GM23248 (cell line): ENCODE measurements around the gene ZBTB17. TPM values are rescaled to one million over a fixed set of nuclear protein-coding genes. Genes with fewer than 3 reads are reported as not detected.

Experiments used
- DNase-seq: peaks from one replicate; pipeline ENCODE4 v3.0.0-alpha.2; 2015
- H2AFZ ChIP-seq: fragments of 200-600 bp; sonication (generic); 2 replicates; pipeline ENCODE4 v1.6.1; 2016; ENCODE audit warnings: antibody characterized with exemption
- H3F3A ChIP-seq: fragments of 200-600 bp; sonication (generic); 2 replicates; pipeline ENCODE4 v1.6.1; 2016; ENCODE audit warnings: mild to moderate bottlenecking, antibody characterized with exemption, mixed run types; ENCODE audit not compliant: insufficient read depth
- H3K27ac ChIP-seq: fragments of 200-600 bp; sonication (generic); 2 replicates; pipeline ENCODE4 v1.5.1; 2016; ENCODE audit warnings: mild to moderate bottlenecking
- H3K27me3 ChIP-seq: fragments of 200-600 bp; sonication (generic); replicated peaks from 2 replicates; pipeline ENCODE4 v1.6.1; 2016; ENCODE audit warnings: mild to moderate bottlenecking; ENCODE audit not compliant: insufficient read depth
- H3K36me3 ChIP-seq: fragments of 200-600 bp; sonication (generic); 2 replicates; pipeline ENCODE4 v1.6.1; 2016; ENCODE audit warnings: low read depth, mild to moderate bottlenecking
- H3K4me1 ChIP-seq: fragments of 200-600 bp; sonication (generic); 2 replicates; pipeline ENCODE4 v1.6.1; 2016; ENCODE audit warnings: mild to moderate bottlenecking; ENCODE audit not compliant: insufficient read depth
- H3K4me2 ChIP-seq: fragments of 200-600 bp; sonication (generic); one replicate; pipeline ENCODE4 v1.6.1; 2016; ENCODE audit warnings: mild to moderate bottlenecking; ENCODE audit not compliant: unreplicated experiment
- H3K4me3 ChIP-seq: fragments of 200-600 bp; sonication (generic); 2 replicates; pipeline ENCODE4 v1.5.1; 2016; ENCODE audit warnings: mild to moderate bottlenecking
- H3K79me2 ChIP-seq: fragments of 200-600 bp; sonication (generic); 2 replicates; pipeline ENCODE4 v1.6.1; 2016; ENCODE audit warnings: mild to moderate bottlenecking; ENCODE audit not compliant: insufficient read depth
- H3K9ac ChIP-seq: fragments of 200-600 bp; sonication (generic); 2 replicates; pipeline ENCODE4 v1.6.1; 2016; ENCODE audit warnings: mild to moderate bottlenecking
- H3K9me2 ChIP-seq: fragments of 200-600 bp; sonication (generic); 2 replicates; pipeline ENCODE4 v1.6.1; 2016; ENCODE audit warnings: mixed run types, mild to moderate bottlenecking, moderate library complexity; ENCODE audit not compliant: insufficient read depth
- H3K9me3 ChIP-seq: fragments of 200-600 bp; sonication (generic); one replicate; pipeline ENCODE4 v1.6.1; 2017; ENCODE audit warnings: low read depth
- H4K20me1 ChIP-seq: fragments of 200-600 bp; sonication (generic); 2 replicates; pipeline ENCODE4 v1.6.0; 2016; ENCODE audit not compliant: insufficient read depth
- EZH2 ChIP-seq: fragments of 200-600 bp; sonication (generic); IDR thresholded peaks from 2 replicates; pipeline ENCODE4 v1.6.1; 2018; ENCODE audit warnings: antibody characterized with exemption, mild to moderate bottlenecking; ENCODE audit not compliant: insufficient read depth, poor library complexity, severe bottlenecking
- EZH2phosphoT487 ChIP-seq: fragments of 200-600 bp; sonication (generic); IDR thresholded peaks from 2 replicates; pipeline ENCODE4 v1.6.1; 2018; ENCODE audit warnings: antibody characterized with exemption, moderate library complexity, mild to moderate bottlenecking, low read depth; ENCODE audit not compliant: insufficient read depth
- WGBS, 2 experiments: methylation state at CpG; one replicate each; pipeline ENCODE4 v1.1.6; 2015 to 2017; ENCODE audit warnings: low lambda C conversion rate in 2 of 2, low coverage in 1 of 2; ENCODE audit errors: missing lambda C conversion rate in 2 of 2; 5-methylcytosine and 5-hydroxymethylcytosine counted together
- in situ Hi-C: fragments of 300-500 bp; cut with MboI; formaldehyde crosslinking; loops from 2 replicates; pipeline ENCODE4 v1.15.0; 2020
- polyA plus RNA-seq: library from polyadenylated mRNA; unstranded; fragments of >200 nt; fragmentation: Nextera tagmentation; extraction: Ambion mirVana; gene quantifications from 2 replicates; pipeline ENCODE4 v1.2.1, GENCODE V29; 2016
- total RNA-seq: library from RNA; depleted of rRNA; stranded (reverse); fragments of >200 nt; shearing (Covaris generic); gene quantifications from 2 replicates; pipeline ENCODE4 v1.2.3, GENCODE V29; 2014

ZBTB17 gene
- total and polyA plus RNA-seq, 2 experiments from 2014 or later, result 20.5 to 33.2 TPM

DNA sequence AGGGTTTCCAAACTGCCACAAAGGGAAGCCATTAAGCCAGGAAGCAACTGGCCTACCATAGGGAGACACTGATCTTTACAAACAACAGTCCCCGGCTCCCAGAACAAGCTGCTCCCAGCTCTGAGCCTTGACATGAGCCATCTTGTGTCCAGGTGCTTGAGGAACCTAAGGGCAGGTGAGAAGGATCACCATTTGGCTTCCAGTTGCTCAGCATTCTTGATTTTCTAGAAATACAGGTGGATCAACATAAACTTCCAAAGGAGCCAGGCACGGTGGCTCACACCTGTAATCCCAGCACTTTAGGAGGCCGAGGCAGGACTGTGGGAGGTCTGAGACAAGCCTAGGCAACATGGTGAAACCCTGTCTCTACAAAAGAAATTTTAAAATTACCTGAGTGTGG is 21.6 kb downstream of the ZBTB17 start:
- Histone ChIP-seq H4K20me1 (no peaks in the 10 kb centered on the region), H3K9me3 (no peaks in the 10 kb centered on the region), H3K4me1 (peaks cover 67% of the 10 kb centered on the region), H3K4me3 (no peak overlapping the region), H3K9ac (0 out of 2 replicates have a peak overlapping the region, but pooled peaks have one; percentile 7), H3K27ac (no peak overlapping the region), H3K36me3 (no peaks in the 10 kb centered on the region), H2AFZ (no peak overlapping the region), H3K9me2 (no peaks in the 10 kb centered on the region), H3K27me3 (no peaks in the 10 kb centered on the region), H3F3A (peaks cover 49% of the 10 kb centered on the region), H3K79me2 (peaks cover 84% of the 10 kb centered on the region), H3K4me2 (peak overlapping the region; percentile 86)
- in situ Hi-C loops, result no loop called here
- WGBS, 2 experiments, result 94 to 95% methylated on average over 3 of the region's 3 CpGs
- TF ChIP-seq EZH2 (no peak), EZH2phosphoT487 (no peak)
- no peak for DNase-seq

DNA sequence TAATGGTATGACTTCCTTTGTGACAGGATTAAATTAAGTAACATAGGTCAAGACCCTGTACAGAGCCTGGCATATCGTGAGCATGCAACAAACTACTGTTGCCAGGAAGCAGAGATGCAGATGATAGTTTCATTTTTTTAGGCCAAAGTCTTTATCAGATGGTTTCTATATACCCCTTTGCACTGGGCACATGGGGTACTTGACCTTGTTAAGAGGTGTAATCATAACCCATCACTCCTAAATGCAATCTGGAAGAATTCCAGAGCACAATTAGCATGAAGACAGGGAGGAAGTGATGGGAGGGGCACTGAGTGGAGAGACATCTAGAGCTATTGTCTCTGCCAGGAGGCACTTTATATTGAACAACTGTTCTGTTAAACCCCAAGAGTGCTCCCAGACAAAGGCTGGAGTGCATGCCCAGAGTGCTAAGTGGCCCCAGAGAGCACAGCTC is 22.1 kb downstream of the ZBTB17 start:
- H3K4me3 ChIP-seq, result no peak overlapping the region
- peaks cover 72% of the 10 kb centered on the region for H3K4me1 ChIP-seq
- H3K27me3 ChIP-seq, result no peaks in the 10 kb centered on the region
- no peaks in the 10 kb centered on the region for H4K20me1 ChIP-seq
- peak overlapping the region; percentile 86 for H3K4me2 ChIP-seq
- DNase-seq, result no peak
- H3K9me3 ChIP-seq, result no peaks in the 10 kb centered on the region
- peak overlapping the region; percentile 100 for H3K27ac ChIP-seq
- peak overlapping the region; percentile 96; the same call in 1 of the 2 replicates for H3K9ac ChIP-seq
- in situ Hi-C loops, result no loop called here
- H3F3A ChIP-seq, result peaks cover 51% of the 10 kb centered on the region
- WGBS, 2 experiments, result 10 to 13% methylated on average over 1 of the region's 1 CpG
- no peak overlapping the region for H2AFZ ChIP-seq
- no peak for TF ChIP-seq EZH2phosphoT487
- no peaks in the 10 kb centered on the region for H3K36me3 ChIP-seq
- H3K79me2 ChIP-seq, result peaks cover 79% of the 10 kb centered on the region
- H3K9me2 ChIP-seq, result no peaks in the 10 kb centered on the region

DNA sequence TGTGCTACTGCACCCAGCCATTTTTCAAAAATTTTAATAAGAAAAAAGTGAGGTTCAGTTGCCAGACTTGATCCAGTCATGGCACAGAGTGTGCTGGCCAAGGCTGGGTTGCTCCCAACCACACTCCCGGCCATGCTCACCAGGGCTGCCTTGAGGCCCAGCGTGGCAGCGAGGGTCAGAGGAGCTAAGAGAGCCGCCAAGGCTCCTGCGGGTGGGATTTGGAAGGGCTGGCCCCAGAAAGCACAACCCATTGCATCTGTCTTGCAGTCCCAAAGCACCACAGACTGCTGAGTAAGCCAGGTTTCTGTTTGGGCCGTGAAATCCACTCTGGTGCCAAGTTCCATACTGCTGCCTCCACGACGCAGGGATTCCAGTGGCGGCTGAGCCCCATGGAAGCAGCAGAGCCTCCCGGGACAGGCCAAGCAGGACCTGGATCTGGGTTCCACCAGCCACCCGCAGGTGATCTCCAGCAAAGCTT is 22.6 kb downstream of the ZBTB17 start:
- Histone ChIP-seq H3K4me2 (peak overlapping the region; percentile 86), H3K9me2 (no peaks in the 10 kb centered on the region), H3K79me2 (peaks cover 74% of the 10 kb centered on the region), H3K27ac (peak overlapping the region; percentile 100), H3K4me1 (peaks cover 77% of the 10 kb centered on the region), H3F3A (peaks cover 55% of the 10 kb centered on the region), H2AFZ (no peak overlapping the region), H4K20me1 (no peaks in the 10 kb centered on the region), H3K27me3 (no peaks in the 10 kb centered on the region), H3K36me3 (no peaks in the 10 kb centered on the region), H3K9me3 (no peaks in the 10 kb centered on the region), H3K4me3 (no peak overlapping the region), H3K9ac (peak overlapping the region; percentile 96)
- no peak for TF ChIP-seq EZH2phosphoT487
- TF ChIP-seq EZH2, result no peak
- WGBS, 2 experiments, result 29 to 33% methylated on average over 11 of the region's 11 CpGs
- peak; percentile 61 for DNase-seq
- in situ Hi-C loops, result no loop called here

DNA sequence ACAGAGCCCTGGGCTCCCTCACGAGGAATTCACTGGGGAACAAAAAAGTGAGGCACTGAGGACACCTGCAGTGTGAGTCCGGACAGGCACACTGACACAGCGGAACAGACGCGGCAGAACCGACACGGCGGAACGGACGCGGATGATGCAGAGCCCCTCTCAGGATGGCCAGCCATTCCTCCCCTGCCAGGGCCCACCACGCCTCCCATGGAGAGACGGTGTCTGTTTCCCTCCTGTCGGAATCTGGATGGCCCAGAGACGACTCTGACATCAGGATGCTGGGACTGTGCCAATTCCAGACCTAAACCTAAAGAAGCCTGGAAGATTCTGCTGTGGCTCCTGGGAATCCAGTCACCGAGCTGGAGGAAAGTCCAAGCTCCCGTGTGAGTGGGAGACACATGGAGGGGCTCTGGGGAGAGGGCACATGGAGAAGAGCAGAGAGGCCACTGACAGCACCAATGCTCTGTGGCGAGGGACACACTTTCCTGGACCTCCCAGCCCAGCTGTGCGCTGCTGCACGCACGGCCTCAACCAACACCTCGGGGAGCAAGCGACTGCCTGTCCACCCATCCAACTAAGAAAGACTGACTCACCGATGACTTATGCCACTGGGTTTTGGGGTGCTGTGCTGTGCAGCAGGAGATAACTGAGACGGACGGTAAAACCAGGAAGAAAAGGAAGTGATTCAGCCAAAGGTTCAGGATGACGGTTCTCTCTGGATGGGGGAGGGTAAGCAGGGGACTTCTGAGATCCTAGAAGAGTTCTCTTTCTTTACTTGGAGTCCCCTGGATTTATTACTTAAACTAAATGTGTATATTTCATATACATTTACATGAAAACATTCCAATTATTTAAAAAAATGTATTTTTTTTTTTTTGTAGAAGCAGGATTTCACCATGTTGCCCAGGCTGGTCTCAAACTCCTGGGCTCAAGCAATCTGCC is 23.3 kb downstream of the ZBTB17 start:
- in situ Hi-C loops, result no loop called here
- peak overlapping the region; percentile 42 for H3K4me3 ChIP-seq

More for the DNA sequence above, 23.3 kb downstream of the ZBTB17 start:
- TF ChIP-seq EZH2phosphoT487, result no peak
- no peak for TF ChIP-seq EZH2
- H3K4me1 ChIP-seq, result peaks cover 84% of the 10 kb centered on the region
- WGBS, 2 experiments, result 41 to 43% methylated on average over 27 of the region's 27 CpGs
- peaks cover 74% of the 10 kb centered on the region for H3K79me2 ChIP-seq
- peak overlapping the region; percentile 86 for H3K4me2 ChIP-seq
- H3K27ac ChIP-seq, result peak overlapping the region; percentile 100
- no peak overlapping the region for H2AFZ ChIP-seq
- H3K27me3 ChIP-seq, result no peaks in the 10 kb centered on the region
- H3K9ac ChIP-seq, result peak overlapping the region; percentile 96
- no peaks in the 10 kb centered on the region for H4K20me1 ChIP-seq
- DNase-seq, result peak; percentile 98
- H3F3A ChIP-seq, result peaks cover 63% of the 10 kb centered on the region
- no peaks in the 10 kb centered on the region for H3K9me2 ChIP-seq
- no peaks in the 10 kb centered on the region for H3K9me3 ChIP-seq
- no peaks in the 10 kb centered on the region for H3K36me3 ChIP-seq
